A549 (cell line): Measurements from ENCODE around the gene PSIP1. TPM values are rescaled to one million over a fixed set of nuclear protein-coding genes. Genes with fewer than 3 reads are reported as not detected.

Experiments used
- ATAC-seq, 2 experiments: fragments of 200-7000 bp in 1 of 2; fragments of >200 bp in 1 of 2; cut with Nextera tagmentation in 1 of 2; cut with Tn5 transposase in 1 of 2; 3 replicates each; pipeline versions ENCODE4 v1.8.0 to v1.9.1; 2018 to 2020; ENCODE audit warnings: mild to moderate bottlenecking in 1 of 2, moderate library complexity in 1 of 2
- CTCF ChIA-PET: fragments of 300-600 bp; sonication (Branson Sonifier 250); formaldehyde crosslinking; extraction: SDS; loops from one replicate; lab custom pipeline; 2021; ENCODE audit warnings: antibody characterized with exemption, inconsistent platforms; lab: Yijun Ruan, JAX
- POLR2A ChIA-PET: fragments of 350-600 bp; formaldehyde crosslinking; extraction: SDS; loops from one replicate; lab custom pipeline; 2021; ENCODE audit warnings: antibody characterized with exemption, inconsistent platforms; lab: Yijun Ruan, JAX
- DNase-seq, 2 experiments: peaks; one replicate each; pipeline versions ENCODE4 v3.0.0 to v3.0.0-alpha.2; 2011 to 2016; ENCODE audit warnings: low read depth in 1 of 2, low spot score in 1 of 2
- FAIRE-seq: peaks from 2 replicates; lab custom pipeline; 2011; peaks lifted over from hg19 to GRCh38; lab: Jason Lieb, UNC
- H3K27ac ChIP-seq, 2 experiments: fragments of >200 bp; sonication (Bioruptor Twin); formaldehyde crosslinking; 3 replicates each; pipeline ENCODE4 v1.5.1; 2016 to 2017
- H3K4me1 ChIP-seq: fragments of >200 bp; sonication (Bioruptor Twin); formaldehyde crosslinking; 3 replicates; pipeline ENCODE4 v1.6.1; 2016
- H3K4me2 ChIP-seq: fragments of >200 bp; sonication (Bioruptor Twin); formaldehyde crosslinking; 3 replicates; pipeline ENCODE4 v1.6.1; 2016
- H3K4me3 ChIP-seq: fragments of >200 bp; sonication (Bioruptor Twin); formaldehyde crosslinking; 3 replicates; pipeline ENCODE4 v1.5.1; 2016
- H3K9me3 ChIP-seq: fragments of >200 bp; sonication (Bioruptor Twin); formaldehyde crosslinking; 3 replicates; pipeline ENCODE4 v1.6.1; 2016
- BHLHE40 ChIP-seq: IDR thresholded peaks from 2 replicates; pipeline ENCODE4 v1.6.1; 2012; ENCODE audit warnings: low read depth, low read length, inconsistent platforms
- CBX8 ChIP-seq: fragments of 200-600 bp; sonication (generic); IDR thresholded peaks from 2 replicates; pipeline ENCODE4 v1.6.1; 2016
- CHD2 ChIP-seq: fragments of 150-350 bp; IDR thresholded peaks from 2 replicates; pipeline ENCODE4 v1.6.1; 2014; ENCODE audit warnings: low read length; ENCODE audit not compliant: partially characterized antibody
- CHD4 ChIP-seq: fragments of 200-600 bp; sonication (generic); IDR thresholded peaks from 2 replicates; pipeline ENCODE4 v1.6.1; 2016; ENCODE audit warnings: antibody characterized with exemption, mild to moderate bottlenecking, borderline replicate concordance
- EP300 ChIP-seq, 2 experiments: fragments of >200 bp; sonication (Bioruptor Twin); formaldehyde crosslinking; IDR thresholded peaks; 2 replicates in 1 of 2; 3 replicates in 1 of 2; pipeline ENCODE4 v1.6.1; 2016 to 2017
- FOXS1 ChIP-seq: fragments of 250-450 bp; sonication (Bioruptor Pico); IDR thresholded peaks from 2 replicates; pipeline ENCODE4 v1.5.0; 2020; ENCODE audit warnings: mild to moderate bottlenecking, moderate library complexity
- HDAC2 ChIP-seq: fragments of 200-600 bp; sonication (generic); IDR thresholded peaks from 2 replicates; pipeline ENCODE4 v1.6.1; 2016
- HEYL ChIP-seq: fragments of 250-450 bp; sonication (Bioruptor Pico); IDR thresholded peaks from 2 replicates; pipeline ENCODE4 v1.8.0; 2021; ENCODE audit warnings: mild to moderate bottlenecking, moderate library complexity
- HOXB13 ChIP-seq: fragments of 250-450 bp; sonication (Bioruptor Pico); IDR thresholded peaks from 2 replicates; pipeline ENCODE4 v1.5.0; 2020; ENCODE audit warnings: low read depth, mild to moderate bottlenecking, moderate library complexity
- HOXB5 ChIP-seq: fragments of 250-450 bp; sonication (Bioruptor Pico); IDR thresholded peaks from 2 replicates; pipeline ENCODE4 v1.5.0; 2020; ENCODE audit warnings: mild to moderate bottlenecking, moderate library complexity
- JUN ChIP-seq, 2 experiments: fragments of >200 bp; sonication (Bioruptor Twin); formaldehyde crosslinking; IDR thresholded peaks; 2 replicates in 1 of 2; 3 replicates in 1 of 2; pipeline ENCODE4 v1.6.1; 2016 to 2017
- MAZ ChIP-seq: fragments of 150-350 bp; IDR thresholded peaks from 2 replicates; pipeline ENCODE4 v1.6.1; 2014; ENCODE audit warnings: antibody characterized with exemption, low read depth, low read length, borderline replicate concordance
- NPAS2 ChIP-seq: fragments of 250-450 bp; sonication (Bioruptor Pico); IDR thresholded peaks from 2 replicates; pipeline ENCODE4 v1.8.0; 2022; ENCODE audit warnings: mild to moderate bottlenecking, moderate library complexity, borderline replicate concordance
- NR3C1 ChIP-seq: fragments of >200 bp; sonication (Bioruptor Twin); formaldehyde crosslinking; IDR thresholded peaks from 3 replicates; pipeline ENCODE4 v1.6.1; 2017
- POLR2A ChIP-seq: IDR thresholded peaks from 2 replicates; pipeline ENCODE4 v1.6.1; 2012; ENCODE audit warnings: mild to moderate bottlenecking, low read length
- POLR2AphosphoS2 ChIP-seq: conservative IDR thresholded peaks from 2 replicates; pipeline ENCODE4 v1.6.1; 2012; ENCODE audit warnings: low read length, improper control_type of control experiment, inconsistent platforms
- RAD21 ChIP-seq, 2 experiments: fragments of >200 bp in 1 of 2; sonication (Bioruptor Twin) in 1 of 2; formaldehyde crosslinking in 1 of 2; IDR thresholded peaks in 1 of 2; conservative IDR thresholded peaks in 1 of 2; 2 replicates in 1 of 2; 3 replicates in 1 of 2; pipeline ENCODE4 v1.6.1; 2012 to 2018; ENCODE audit warnings: inconsistent platforms in 1 of 2
- SMC3 ChIP-seq: fragments of >200 bp; sonication (Bioruptor Twin); formaldehyde crosslinking; IDR thresholded peaks from 3 replicates; pipeline ENCODE4 v1.6.1; 2018; ENCODE audit warnings: inconsistent platforms
- ZC3H11A ChIP-seq: fragments of 450-650 bp; IDR thresholded peaks from 2 replicates; pipeline ENCODE4 v1.6.1; 2014; ENCODE audit warnings: antibody characterized with exemption, mild to moderate bottlenecking
- ZNF302 ChIP-seq: fragments of 250-450 bp; sonication (Bioruptor Pico); IDR thresholded peaks from 2 replicates; pipeline ENCODE4 v1.9.0; 2021; ENCODE audit warnings: inconsistent platforms, mild to moderate bottlenecking, moderate library complexity
- ZSCAN20 ChIP-seq: fragments of 250-450 bp; sonication (Bioruptor Pico); IDR thresholded peaks from 2 replicates; pipeline ENCODE4 v1.8.0; 2022; ENCODE audit warnings: mild to moderate bottlenecking, moderate library complexity
- WGBS: methylation state at CpG from one replicate; pipeline ENCODE4 v1.1.6; 2017; ENCODE audit errors: missing lambda C conversion rate; 5-methylcytosine and 5-hydroxymethylcytosine counted together
- polyA plus RNA-seq, 4 experiments: library from polyadenylated mRNA; depleted of rRNA in 3 of 4; stranded (reverse); fragments of >200 nt; fragmentation: RNase III in 1 of 4; extraction: RNeasy Plus Mini Kit Qiagen cat#74134 plus additional on column Dnase treatment in 1 of 4; gene quantifications; 2 replicates in 3 of 4; 3 replicates in 1 of 4; pipeline ENCODE4 v1.2.3, GENCODE V29; 2011 to 2017
- TF ChIP-seq, protein P1 (sequence below): fragments of 150-350 bp; IDR thresholded peaks from 2 replicates; pipeline ENCODE4 v1.6.1; 2014; ENCODE audit warnings: low read depth, mild to moderate bottlenecking, low read length
- TF ChIP-seq, protein P2 (sequence below): fragments of 250-450 bp; sonication (Bioruptor Pico); IDR thresholded peaks from 2 replicates; pipeline ENCODE4 v1.5.0; 2020; ENCODE audit warnings: low read depth, mild to moderate bottlenecking, moderate library complexity
- TF ChIP-seq, protein P3 (sequence below): fragments of 200-600 bp; sonication (generic); IDR thresholded peaks from 2 replicates; pipeline ENCODE4 v1.6.1; 2016; ENCODE audit warnings: antibody characterized with exemption, mild to moderate bottlenecking, moderate library complexity
- TF ChIP-seq, protein P4 (sequence below): fragments of 450-650 bp; IDR thresholded peaks from 2 replicates; pipeline ENCODE4 v1.6.1; 2014; ENCODE audit warnings: antibody characterized with exemption
- TF ChIP-seq, protein P5 (sequence below): IDR thresholded peaks from 2 replicates; pipeline ENCODE4 v1.6.1; 2012
- TF ChIP-seq, protein P6 (sequence below): IDR thresholded peaks from 2 replicates; pipeline ENCODE4 v1.6.1; 2012
- TF ChIP-seq, protein P7 (sequence below): fragments of >200 bp; sonication (Bioruptor Twin); formaldehyde crosslinking; IDR thresholded peaks from 3 replicates; pipeline ENCODE4 v1.5.1; 2016

PSIP1 gene
- polyA plus RNA-seq, 2 of the 4 experiments (the other 2 are of a cell fraction) = 84.2 to 119 TPM

DNA sequence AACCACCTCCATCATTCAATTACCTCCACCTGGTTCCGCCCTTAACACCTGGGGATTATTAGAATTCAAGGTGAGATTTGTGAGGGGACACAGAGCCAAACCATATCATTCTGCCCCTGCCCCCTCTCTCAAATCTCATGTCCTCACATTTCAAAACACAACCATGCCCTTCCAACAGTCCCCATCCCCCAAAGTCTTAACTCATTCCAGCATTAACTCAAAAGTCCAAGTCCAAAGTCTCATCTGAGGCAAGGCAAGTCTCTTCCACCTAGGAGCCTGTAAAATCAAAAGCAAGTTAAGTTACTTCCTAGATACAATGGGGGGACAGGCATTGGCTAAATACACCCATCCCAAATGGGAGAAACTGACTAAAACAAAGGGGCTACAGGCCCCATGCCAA is 18.8 kb downstream of the PSIP1 start:
- CTCF ChIA-PET = no interaction called here
- Histone ChIP-seq H3K27ac (no peak overlapping the region), H3K4me2 (no peak overlapping the region), H3K4me1 (no peaks in the 10 kb centered on the region), H3K4me3 (no peak overlapping the region), H3K9me3 (0 out of 3 replicates have a peak, but pooled peaks cover 3% of the 10 kb centered on the region)
- no peak for TF ChIP-seq EP300 (IDR thresholded peaks at IDR 0.05)
- no peak for TF ChIP-seq HOXB13
- no peak for TF ChIP-seq ZSCAN20
- no peak for TF ChIP-seq CHD4
- TF ChIP-seq NPAS2 (CRISPR knock-in tag) = no peak
- TF ChIP-seq, protein P1, sequence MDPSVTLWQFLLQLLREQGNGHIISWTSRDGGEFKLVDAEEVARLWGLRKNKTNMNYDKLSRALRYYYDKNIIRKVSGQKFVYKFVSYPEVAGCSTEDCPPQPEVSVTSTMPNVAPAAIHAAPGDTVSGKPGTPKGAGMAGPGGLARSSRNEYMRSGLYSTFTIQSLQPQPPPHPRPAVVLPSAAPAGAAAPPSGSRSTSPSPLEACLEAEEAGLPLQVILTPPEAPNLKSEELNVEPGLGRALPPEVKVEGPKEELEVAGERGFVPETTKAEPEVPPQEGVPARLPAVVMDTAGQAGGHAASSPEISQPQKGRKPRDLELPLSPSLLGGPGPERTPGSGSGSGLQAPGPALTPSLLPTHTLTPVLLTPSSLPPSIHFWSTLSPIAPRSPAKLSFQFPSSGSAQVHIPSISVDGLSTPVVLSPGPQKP = no peak
- TF ChIP-seq POLR2A = no peak
- no peak for TF ChIP-seq BHLHE40
- no peak for TF ChIP-seq JUN (IDR thresholded peaks at IDR 0.05)
- TF ChIP-seq, protein P2, sequence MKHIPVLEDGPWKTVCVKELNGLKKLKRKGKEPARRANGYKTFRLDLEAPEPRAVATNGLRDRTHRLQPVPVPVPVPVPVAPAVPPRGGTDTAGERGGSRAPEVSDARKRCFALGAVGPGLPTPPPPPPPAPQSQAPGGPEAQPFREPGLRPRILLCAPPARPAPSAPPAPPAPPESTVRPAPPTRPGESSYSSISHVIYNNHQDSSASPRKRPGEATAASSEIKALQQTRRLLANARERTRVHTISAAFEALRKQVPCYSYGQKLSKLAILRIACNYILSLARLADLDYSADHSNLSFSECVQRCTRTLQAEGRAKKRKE (CRISPR knock-in tag) = no peak
- no peak for TF ChIP-seq CHD2
- TF ChIP-seq ZNF302 (CRISPR knock-in tag) = no peak
- 88% methylated on average over 1 of the region's 1 CpG for WGBS
- POLR2A ChIA-PET = no interaction called here
- no peak for FAIRE-seq
- ATAC-seq = no peak
- DNase-seq = no peak

DNA sequence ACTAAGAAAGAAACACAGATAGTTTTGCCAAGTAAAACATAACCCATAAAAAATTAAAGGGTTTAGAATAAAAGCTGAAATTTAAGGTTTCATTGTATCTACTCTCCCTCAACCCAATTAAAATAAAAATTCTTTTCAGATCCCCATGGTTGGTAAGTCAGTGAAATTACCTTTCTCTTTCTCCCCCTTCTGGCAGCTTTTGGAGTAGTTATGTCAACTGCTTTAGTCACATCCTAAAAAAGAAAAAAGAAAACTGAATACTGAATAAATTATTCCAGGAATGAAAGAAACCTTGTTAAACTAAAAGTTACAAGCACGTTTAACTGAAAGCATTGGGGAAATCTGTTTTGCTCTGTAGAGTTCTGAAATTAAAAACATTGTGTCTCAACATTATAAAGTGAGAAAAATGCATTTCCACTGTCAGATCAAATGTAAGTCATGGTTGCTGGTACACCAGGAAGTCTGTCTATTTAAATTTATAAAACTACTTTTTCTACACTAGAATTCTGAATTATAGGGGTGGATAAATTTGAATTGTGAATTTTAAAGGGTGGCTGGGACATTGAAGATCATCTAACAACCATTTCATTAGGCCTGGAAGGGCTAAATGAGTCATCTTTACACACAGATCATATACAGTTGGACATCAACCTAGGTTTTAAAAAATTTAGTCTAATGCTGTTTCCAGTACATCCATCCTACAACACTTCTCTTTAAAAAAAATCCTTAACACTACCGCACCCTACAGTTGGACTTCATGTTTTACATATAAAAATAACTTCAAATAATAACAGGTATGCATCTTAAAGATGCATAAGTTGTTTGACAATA is 24.7 kb downstream of the PSIP1 start:
- Histone ChIP-seq H3K9me3 (no peaks in the 10 kb centered on the region), H3K4me1 (no peaks in the 10 kb centered on the region), H3K27ac (no peak overlapping the region), H3K4me2 (no peak overlapping the region), H3K4me3 (no peak overlapping the region)
- ATAC-seq (peak; percentile 66 to 72; a peak in 3 of 6 replicates), FAIRE-seq (peak; percentile 74), DNase-seq (peak; percentile 21 to 23)
- CTCF ChIA-PET = interaction anchor here (0.8 to 0.9 kb wide), 2 partner anchors 10 to 50 kb away, joined by 3 read pairs; no protein-coding TSS in a partner anchor
- WGBS = 40% methylated on average over 2 of the region's 2 CpGs
- POLR2A ChIA-PET = no interaction called here
- TF ChIP-seq, protein P3, sequence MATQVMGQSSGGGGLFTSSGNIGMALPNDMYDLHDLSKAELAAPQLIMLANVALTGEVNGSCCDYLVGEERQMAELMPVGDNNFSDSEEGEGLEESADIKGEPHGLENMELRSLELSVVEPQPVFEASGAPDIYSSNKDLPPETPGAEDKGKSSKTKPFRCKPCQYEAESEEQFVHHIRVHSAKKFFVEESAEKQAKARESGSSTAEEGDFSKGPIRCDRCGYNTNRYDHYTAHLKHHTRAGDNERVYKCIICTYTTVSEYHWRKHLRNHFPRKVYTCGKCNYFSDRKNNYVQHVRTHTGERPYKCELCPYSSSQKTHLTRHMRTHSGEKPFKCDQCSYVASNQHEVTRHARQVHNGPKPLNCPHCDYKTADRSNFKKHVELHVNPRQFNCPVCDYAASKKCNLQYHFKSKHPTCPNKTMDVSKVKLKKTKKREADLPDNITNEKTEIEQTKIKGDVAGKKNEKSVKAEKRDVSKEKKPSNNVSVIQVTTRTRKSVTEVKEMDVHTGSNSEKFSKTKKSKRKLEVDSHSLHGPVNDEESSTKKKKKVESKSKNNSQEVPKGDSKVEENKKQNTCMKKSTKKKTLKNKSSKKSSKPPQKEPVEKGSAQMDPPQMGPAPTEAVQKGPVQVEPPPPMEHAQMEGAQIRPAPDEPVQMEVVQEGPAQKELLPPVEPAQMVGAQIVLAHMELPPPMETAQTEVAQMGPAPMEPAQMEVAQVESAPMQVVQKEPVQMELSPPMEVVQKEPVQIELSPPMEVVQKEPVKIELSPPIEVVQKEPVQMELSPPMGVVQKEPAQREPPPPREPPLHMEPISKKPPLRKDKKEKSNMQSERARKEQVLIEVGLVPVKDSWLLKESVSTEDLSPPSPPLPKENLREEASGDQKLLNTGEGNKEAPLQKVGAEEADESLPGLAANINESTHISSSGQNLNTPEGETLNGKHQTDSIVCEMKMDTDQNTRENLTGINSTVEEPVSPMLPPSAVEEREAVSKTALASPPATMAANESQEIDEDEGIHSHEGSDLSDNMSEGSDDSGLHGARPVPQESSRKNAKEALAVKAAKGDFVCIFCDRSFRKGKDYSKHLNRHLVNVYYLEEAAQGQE = no peak
- TF ChIP-seq CBX8 (no peak), RAD21 (conservative IDR thresholded peaks at IDR 0.05 in 1 of 2, IDR thresholded peaks at IDR 0.05 in 1 of 2) (peak; percentile 19 to 20; a peak in 3 of 5 replicates), CHD2 (no peak), ZC3H11A (no peak), POLR2AphosphoS2 (no peak), NR3C1 (no peak), MAZ (no peak), POLR2A (no peak), SMC3 (peak; percentile 33; the same call in 2 of the 3 replicates), HDAC2 (no peak), HOXB5 (CRISPR knock-in tag) (no peak), HEYL (no peak), HOXB13 (no peak), FOXS1 (CRISPR knock-in tag) (no peak)
- TF ChIP-seq, protein P4, sequence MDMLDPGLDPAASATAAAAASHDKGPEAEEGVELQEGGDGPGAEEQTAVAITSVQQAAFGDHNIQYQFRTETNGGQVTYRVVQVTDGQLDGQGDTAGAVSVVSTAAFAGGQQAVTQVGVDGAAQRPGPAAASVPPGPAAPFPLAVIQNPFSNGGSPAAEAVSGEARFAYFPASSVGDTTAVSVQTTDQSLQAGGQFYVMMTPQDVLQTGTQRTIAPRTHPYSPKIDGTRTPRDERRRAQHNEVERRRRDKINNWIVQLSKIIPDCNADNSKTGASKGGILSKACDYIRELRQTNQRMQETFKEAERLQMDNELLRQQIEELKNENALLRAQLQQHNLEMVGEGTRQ = no peak
- TF ChIP-seq, protein P5, sequence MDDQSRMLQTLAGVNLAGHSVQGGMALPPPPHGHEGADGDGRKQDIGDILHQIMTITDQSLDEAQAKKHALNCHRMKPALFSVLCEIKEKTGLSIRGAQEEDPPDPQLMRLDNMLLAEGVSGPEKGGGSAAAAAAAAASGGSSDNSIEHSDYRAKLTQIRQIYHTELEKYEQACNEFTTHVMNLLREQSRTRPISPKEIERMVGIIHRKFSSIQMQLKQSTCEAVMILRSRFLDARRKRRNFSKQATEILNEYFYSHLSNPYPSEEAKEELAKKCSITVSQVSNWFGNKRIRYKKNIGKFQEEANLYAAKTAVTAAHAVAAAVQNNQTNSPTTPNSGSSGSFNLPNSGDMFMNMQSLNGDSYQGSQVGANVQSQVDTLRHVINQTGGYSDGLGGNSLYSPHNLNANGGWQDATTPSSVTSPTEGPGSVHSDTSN = no peak
- TF ChIP-seq, protein P6, sequence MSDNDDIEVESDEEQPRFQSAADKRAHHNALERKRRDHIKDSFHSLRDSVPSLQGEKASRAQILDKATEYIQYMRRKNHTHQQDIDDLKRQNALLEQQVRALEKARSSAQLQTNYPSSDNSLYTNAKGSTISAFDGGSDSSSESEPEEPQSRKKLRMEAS = no peak
- TF ChIP-seq, protein P7, sequence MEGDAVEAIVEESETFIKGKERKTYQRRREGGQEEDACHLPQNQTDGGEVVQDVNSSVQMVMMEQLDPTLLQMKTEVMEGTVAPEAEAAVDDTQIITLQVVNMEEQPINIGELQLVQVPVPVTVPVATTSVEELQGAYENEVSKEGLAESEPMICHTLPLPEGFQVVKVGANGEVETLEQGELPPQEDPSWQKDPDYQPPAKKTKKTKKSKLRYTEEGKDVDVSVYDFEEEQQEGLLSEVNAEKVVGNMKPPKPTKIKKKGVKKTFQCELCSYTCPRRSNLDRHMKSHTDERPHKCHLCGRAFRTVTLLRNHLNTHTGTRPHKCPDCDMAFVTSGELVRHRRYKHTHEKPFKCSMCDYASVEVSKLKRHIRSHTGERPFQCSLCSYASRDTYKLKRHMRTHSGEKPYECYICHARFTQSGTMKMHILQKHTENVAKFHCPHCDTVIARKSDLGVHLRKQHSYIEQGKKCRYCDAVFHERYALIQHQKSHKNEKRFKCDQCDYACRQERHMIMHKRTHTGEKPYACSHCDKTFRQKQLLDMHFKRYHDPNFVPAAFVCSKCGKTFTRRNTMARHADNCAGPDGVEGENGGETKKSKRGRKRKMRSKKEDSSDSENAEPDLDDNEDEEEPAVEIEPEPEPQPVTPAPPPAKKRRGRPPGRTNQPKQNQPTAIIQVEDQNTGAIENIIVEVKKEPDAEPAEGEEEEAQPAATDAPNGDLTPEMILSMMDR = peak; percentile 45; the same call in 2 of the 3 replicates
